HFFc6 (cell line): Measurements from ENCODE around the gene YBX2. TPM values are rescaled to one million over a fixed set of nuclear protein-coding genes. Genes with fewer than 3 reads are reported as not detected.

ENCODE experiments used
- DNase-seq: peaks from one replicate; pipeline ENCODE4 v3.0.0-alpha.2; 2018
- H3K27ac Mint-ChIP-seq: 2 replicates; pipeline ENCODE4 v1.8.0; 2020; ENCODE audit warnings: mild to moderate bottlenecking, mixed read lengths
- H3K27me3 Mint-ChIP-seq: 2 replicates; pipeline ENCODE4 v1.8.0; 2021; ENCODE audit warnings: mild to moderate bottlenecking, moderate library complexity, mixed read lengths; ENCODE audit not compliant: insufficient read depth
- H3K36me3 Mint-ChIP-seq: 2 replicates; pipeline ENCODE4 v1.8.0; 2021; ENCODE audit warnings: low read depth, mixed read lengths
- H3K4me1 Mint-ChIP-seq: 2 replicates; pipeline ENCODE4 v1.8.0; 2020; ENCODE audit warnings: low read depth, mixed read lengths
- H3K4me3 Mint-ChIP-seq: 2 replicates; pipeline ENCODE4 v1.8.0; 2020; ENCODE audit warnings: mild to moderate bottlenecking, moderate library complexity, mixed read lengths
- H3K9me3 Mint-ChIP-seq: 2 replicates; pipeline ENCODE4 v1.8.0; 2020; ENCODE audit warnings: mild to moderate bottlenecking, mixed read lengths
- total RNA-seq, 6 experiments: library from RNA; stranded (reverse); fragmentation: NEBNext Ultra II Directional; extraction: Animal tissue kit (Norgen Biotek cat#: 25700); gene quantifications; 2 replicates in 1 of 6; 3 replicates in 5 of 6; pipeline ENCODE4 v1.2.3, GENCODE V29; 2021
- TF ChIP-seq, protein P1 (sequence below): fragments of 200-600 bp; sonication (generic); IDR thresholded peaks from 2 replicates; pipeline ENCODE4 v1.5.0; 2021; ENCODE audit warnings: antibody characterized with exemption, mild to moderate bottlenecking

YBX2 gene
- total RNA-seq, 6 experiments from 2014 or later, result not detected

DNA sequence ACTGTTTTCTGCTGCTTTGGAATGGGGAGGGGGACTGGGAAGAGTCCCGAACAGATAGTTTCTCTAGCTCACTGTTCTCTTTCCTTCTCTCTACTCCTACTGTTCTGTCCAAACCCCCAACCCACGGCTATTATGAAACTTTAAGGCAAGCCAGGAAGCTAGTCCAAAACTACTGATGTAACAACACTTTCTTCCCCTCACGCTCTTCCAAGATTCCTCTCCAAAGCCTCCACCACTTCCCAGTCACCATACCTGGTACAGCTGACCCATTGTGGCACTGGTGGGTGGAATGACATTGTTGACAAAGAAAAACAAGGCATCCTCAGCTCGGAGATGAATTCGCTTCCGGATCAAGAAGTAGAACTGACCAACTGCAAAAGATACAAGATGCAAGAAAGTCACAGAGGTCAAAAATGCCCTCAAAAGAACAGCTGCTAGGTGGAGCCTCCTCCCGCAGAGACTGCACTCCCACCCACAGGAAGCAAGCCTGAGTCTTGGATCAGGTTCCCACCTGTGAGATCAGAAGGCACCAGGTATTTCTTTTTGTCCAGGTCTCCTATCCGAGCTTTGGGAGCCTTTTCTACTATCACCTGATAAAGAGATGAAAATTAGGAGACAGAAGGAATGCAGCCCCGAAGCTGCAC lies 53.2 kb downstream of the YBX2 start:
- peaks cover 40% of the 10 kb centered on the region for H3K36me3 Mint-ChIP-seq
- peak overlapping the region; percentile 88 for H3K4me3 Mint-ChIP-seq
- DNase-seq, result no peak
- peak overlapping the region; percentile 94 for H3K27ac Mint-ChIP-seq
- peaks cover 6% of the 10 kb centered on the region for H3K27me3 Mint-ChIP-seq
- H3K4me1 Mint-ChIP-seq, result peaks cover 44% of the 10 kb centered on the region
- no peaks in the 10 kb centered on the region for H3K9me3 Mint-ChIP-seq
- TF ChIP-seq, protein P1, sequence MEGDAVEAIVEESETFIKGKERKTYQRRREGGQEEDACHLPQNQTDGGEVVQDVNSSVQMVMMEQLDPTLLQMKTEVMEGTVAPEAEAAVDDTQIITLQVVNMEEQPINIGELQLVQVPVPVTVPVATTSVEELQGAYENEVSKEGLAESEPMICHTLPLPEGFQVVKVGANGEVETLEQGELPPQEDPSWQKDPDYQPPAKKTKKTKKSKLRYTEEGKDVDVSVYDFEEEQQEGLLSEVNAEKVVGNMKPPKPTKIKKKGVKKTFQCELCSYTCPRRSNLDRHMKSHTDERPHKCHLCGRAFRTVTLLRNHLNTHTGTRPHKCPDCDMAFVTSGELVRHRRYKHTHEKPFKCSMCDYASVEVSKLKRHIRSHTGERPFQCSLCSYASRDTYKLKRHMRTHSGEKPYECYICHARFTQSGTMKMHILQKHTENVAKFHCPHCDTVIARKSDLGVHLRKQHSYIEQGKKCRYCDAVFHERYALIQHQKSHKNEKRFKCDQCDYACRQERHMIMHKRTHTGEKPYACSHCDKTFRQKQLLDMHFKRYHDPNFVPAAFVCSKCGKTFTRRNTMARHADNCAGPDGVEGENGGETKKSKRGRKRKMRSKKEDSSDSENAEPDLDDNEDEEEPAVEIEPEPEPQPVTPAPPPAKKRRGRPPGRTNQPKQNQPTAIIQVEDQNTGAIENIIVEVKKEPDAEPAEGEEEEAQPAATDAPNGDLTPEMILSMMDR, result no peak

DNA sequence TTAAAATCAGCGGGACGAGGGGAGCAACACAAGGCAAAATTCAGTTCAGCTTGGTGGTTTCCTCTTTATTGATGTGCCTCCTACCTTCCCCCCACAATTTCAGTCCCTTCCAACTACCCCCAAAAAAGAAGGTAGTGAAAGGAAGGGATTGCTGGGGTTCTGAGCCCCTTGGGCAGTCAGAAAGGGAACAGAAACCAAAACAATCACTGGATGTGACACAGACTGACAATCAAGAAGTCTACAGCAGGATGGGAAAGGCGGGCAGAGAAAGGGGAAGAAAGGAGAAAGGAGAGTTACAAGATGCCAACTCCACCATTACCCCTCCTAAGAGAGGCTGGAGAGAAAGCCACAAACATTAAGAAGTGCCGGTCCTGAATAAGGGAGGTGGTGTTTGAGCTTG lies 54.1 kb downstream of the YBX2 start:
- DNase-seq, result no peak
- TF ChIP-seq, protein P1, result no peak
- H3K27me3 Mint-ChIP-seq, result peaks cover 6% of the 10 kb centered on the region
- peak overlapping the region; percentile 88 for H3K4me3 Mint-ChIP-seq
- H3K4me1 Mint-ChIP-seq, result peaks cover 52% of the 10 kb centered on the region
- H3K27ac Mint-ChIP-seq, result peak overlapping the region; percentile 94
- H3K36me3 Mint-ChIP-seq, result peaks cover 43% of the 10 kb centered on the region
- no peaks in the 10 kb centered on the region for H3K9me3 Mint-ChIP-seq

DNA sequence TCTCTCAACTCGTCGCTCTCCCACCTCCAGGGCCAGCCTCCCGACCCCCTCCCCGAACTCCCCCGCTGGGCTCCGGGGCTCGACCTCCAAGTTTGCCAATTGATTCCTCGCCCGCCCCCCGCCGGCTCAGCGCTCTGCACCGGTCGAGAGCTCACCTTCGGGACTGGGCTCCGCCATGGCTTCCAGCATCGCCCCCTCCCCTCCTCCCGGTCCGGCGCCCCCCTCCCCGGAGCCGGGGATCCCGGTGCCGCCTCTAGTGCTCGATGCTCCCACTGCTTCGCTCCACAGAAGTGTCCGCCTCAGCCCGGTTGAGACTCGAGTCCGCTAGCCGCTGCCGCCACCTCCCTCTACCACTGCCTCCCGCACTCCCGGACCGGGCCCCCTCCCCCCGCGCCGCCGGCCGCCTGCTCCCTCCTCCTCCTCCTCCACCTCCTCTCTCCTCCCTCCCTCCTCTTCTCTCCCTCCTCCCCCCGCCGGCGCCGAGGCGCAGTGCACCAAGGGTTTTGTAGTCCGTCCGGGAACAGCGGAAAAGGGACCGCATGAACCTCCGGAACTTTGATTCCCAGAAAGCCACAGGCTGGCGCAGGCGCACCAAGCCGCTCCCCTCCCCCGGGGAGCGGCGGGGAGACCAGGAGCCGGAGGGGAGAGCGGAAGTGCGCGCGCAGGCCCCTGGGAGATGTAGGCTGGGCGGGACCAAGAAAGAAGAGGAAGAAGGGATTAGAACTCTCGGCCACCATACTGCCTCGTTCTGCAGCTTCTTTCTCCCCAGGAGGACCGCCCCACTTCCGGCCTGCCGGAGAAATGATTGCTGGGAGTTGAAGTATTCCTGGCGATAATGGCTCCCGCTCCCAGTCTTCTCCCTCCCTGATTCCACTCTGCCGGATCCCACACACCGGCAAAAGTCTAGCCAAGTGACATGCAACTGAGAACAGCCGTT lies 55.1 kb downstream of the YBX2 start, which contains the start of gene PHF23:
PHF23 (minus strand) TSS at position 367 of the 937 bp plus-strand sequence; CDS start at position 189, 178 bp downstream.
- peak; percentile 99 for DNase-seq
- H3K4me3 Mint-ChIP-seq, result peak within 1 kb of the TSS; percentile 93
- TF ChIP-seq, protein P1, result peak; percentile 35; the same call in 1 of the 2 replicates
- peaks cover 62% of the 10 kb centered on the region for H3K4me1 Mint-ChIP-seq
- H3K27me3 Mint-ChIP-seq, result peaks cover 11% of the 10 kb centered on the region
- H3K36me3 Mint-ChIP-seq, result peaks cover 52% of the 10 kb centered on the region
- H3K27ac Mint-ChIP-seq, result peak within 1 kb of the TSS; percentile 94
- no peaks in the 10 kb centered on the region for H3K9me3 Mint-ChIP-seq

DNA sequence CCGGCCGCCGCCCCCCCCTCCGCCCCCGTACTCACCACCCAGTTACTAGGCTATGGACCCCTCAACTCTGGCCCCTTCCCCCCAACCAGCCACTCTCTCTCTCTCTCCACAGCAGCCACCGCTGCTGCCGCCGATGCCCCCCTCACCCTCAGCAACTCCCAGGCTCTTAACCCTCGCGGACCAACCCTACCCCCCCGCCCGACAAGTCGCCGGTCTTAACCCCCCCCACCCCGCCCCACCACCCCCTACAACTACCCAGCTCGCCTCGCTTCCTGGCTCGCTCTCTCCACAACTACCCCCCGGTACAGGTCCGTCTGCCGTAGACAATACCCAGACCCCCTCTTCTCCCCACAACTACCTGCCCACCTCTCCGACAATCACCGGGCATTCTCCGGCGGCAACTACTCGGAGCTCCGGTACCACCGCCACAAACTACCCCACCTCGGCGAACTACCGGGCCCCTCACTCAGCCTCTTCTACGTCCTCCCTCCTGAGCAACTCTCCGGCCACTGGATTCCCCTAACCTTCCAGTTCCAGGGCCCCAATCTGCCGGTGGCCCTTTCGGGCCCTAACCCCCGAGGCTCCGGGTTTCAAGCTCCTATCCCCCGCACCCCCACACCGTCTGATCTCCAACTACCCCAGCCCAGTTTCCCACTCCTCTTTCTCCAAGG lies 55.9 kb downstream of the YBX2 start:
- H3K27ac Mint-ChIP-seq, result peak overlapping the region; percentile 85
- H3K36me3 Mint-ChIP-seq, result peaks cover 52% of the 10 kb centered on the region
- H3K27me3 Mint-ChIP-seq, result peaks cover 12% of the 10 kb centered on the region
- H3K4me3 Mint-ChIP-seq, result peak overlapping the region; percentile 93
- peaks cover 62% of the 10 kb centered on the region for H3K4me1 Mint-ChIP-seq
- DNase-seq, result no peak
- TF ChIP-seq, protein P1, result no peak
- H3K9me3 Mint-ChIP-seq, result no peaks in the 10 kb centered on the region

Other genes with a start within 250 kb of the YBX2 start
- gene CLEC10A, start 214.4 kb downstream of the YBX2 start, total RNA-seq, result not detected
- gene ASGR2, start 179.8 kb downstream of the YBX2 start, total RNA-seq, result not detected
- 1 to 10 TPM in 2 of 6 experiments, under 1 TPM in 4; 0.71 to 1.4 (median 0.83) TPM for gene ASGR1, start 115.3 kb downstream of the YBX2 start, total RNA-seq
- 10 to 100 TPM; 27.8 to 34.3 (median 28.1) TPM for gene DLG4, start 74.8 kb downstream of the YBX2 start, total RNA-seq
- gene ACADVL, start 74.7 kb downstream of the YBX2 start, total RNA-seq, result 100 to 1,000 TPM; 378 to 463 (median 405) TPM
- 10 to 100 TPM; 24.9 to 29.1 (median 27.0) TPM for gene DVL2, start 60.1 kb downstream of the YBX2 start, total RNA-seq
- 10 to 100 TPM; 57.0 to 75.0 (median 68.2) TPM for gene PHF23, start 55.2 kb downstream of the YBX2 start, total RNA-seq
- 100 to 1,000 TPM; 399 to 470 (median 426) TPM for gene GABARAP, start 52.2 kb downstream of the YBX2 start, total RNA-seq
- gene CTDNEP1, start 42.9 kb downstream of the YBX2 start, total RNA-seq, result 100 to 1,000 TPM; 127 to 168 (median 146) TPM
- 10 to 100 TPM; 28.7 to 36.1 (median 34.0) TPM for gene ELP5, start 42.4 kb downstream of the YBX2 start, total RNA-seq
- gene CLDN7, start 32.2 kb downstream of the YBX2 start, total RNA-seq, result 1 to 10 TPM in 4 of 6 experiments, under 1 TPM in 2; 0.43 to 3.0 (median 1.7) TPM
- gene SLC2A4, start 12.9 kb downstream of the YBX2 start, total RNA-seq, result under 1 TPM in 5 of 6 experiments, not detected in 1; 0.07 to 0.09 (median 0.09) TPM
- 1,000 to 10,000 TPM; 1,011 to 1,116 (median 1,072) TPM for gene EIF5A, start 13.0 kb upstream of the YBX2 start, total RNA-seq
- 10 to 100 TPM; 34.7 to 45.2 (median 40.7) TPM for gene GPS2, start 20.7 kb upstream of the YBX2 start, total RNA-seq
- gene NEURL4, start 34.7 kb upstream of the YBX2 start, total RNA-seq, result 10 to 100 TPM; 18.7 to 24.6 (median 20.4) TPM
- 1 to 10 TPM; 3.2 to 6.4 (median 4.9) TPM for gene ACAP1, start 41.9 kb upstream of the YBX2 start, total RNA-seq
- gene KCTD11, start 57.5 kb upstream of the YBX2 start, total RNA-seq, result 10 to 100 TPM; 11.2 to 14.5 (median 12.6) TPM
- gene TMEM95, start 60.5 kb upstream of the YBX2 start, total RNA-seq, result not detected
- under 1 TPM; 0.20 to 0.41 (median 0.26) TPM for gene TNK1, start 86.5 kb upstream of the YBX2 start, total RNA-seq
- 100 to 1,000 TPM in 1 of 6 experiments, 10 to 100 TPM in 5; 85.6 to 114 (median 98.5) TPM for gene PLSCR3, start 99.9 kb upstream of the YBX2 start, total RNA-seq
- 10 to 100 TPM; 52.2 to 79.1 (median 72.3) TPM for gene TMEM256, start 109.5 kb upstream of the YBX2 start, total RNA-seq
- gene NLGN2, start 113.2 kb upstream of the YBX2 start, total RNA-seq, result 10 to 100 TPM; 41.3 to 57.3 (median 46.2) TPM
- not detected for gene SPEM1, start 125.7 kb upstream of the YBX2 start, total RNA-seq
- not detected for gene SPEM2, start 131.0 kb upstream of the YBX2 start, total RNA-seq
- gene SPEM3, start 134.2 kb upstream of the YBX2 start, total RNA-seq, result not detected
- gene TMEM102, start 140.8 kb upstream of the YBX2 start, total RNA-seq, result 1 to 10 TPM; 2.2 to 2.9 (median 2.8) TPM
- under 1 TPM in 3 of 6 experiments, not detected in 3; 0.10 to 0.31 (median 0.24) TPM for gene FGF11, start 144.9 kb upstream of the YBX2 start, total RNA-seq
- gene CHRNB1, start 150.4 kb upstream of the YBX2 start, total RNA-seq, result 1 to 10 TPM; 2.0 to 2.8 (median 2.4) TPM
- 10 to 100 TPM; 62.7 to 75.9 (median 68.6) TPM for gene ZBTB4, start 185.0 kb upstream of the YBX2 start, total RNA-seq
- not detected for gene SLC35G6, start 186.8 kb upstream of the YBX2 start, total RNA-seq
- 100 to 1,000 TPM; 111 to 127 (median 118) TPM for gene POLR2A, start 189.7 kb upstream of the YBX2 start, total RNA-seq